GM23338 (cell line): ENCODE results near the gene CARD9. TPM values are rescaled to one million over a fixed set of nuclear protein-coding genes. Genes with fewer than 3 reads are reported as not detected.

Experiments
- ATAC-seq: fragments of 200-7000 bp; cut with Tn5 transposase; 3 replicates; pipeline ENCODE4 v1.9.1; 2020
- DNase-seq: peaks from one replicate; pipeline ENCODE4 v3.0.0-alpha.2; 2015; ENCODE audit warnings: low spot score
- H2AFZ ChIP-seq: fragments of 200-600 bp; sonication (generic); 2 replicates; pipeline ENCODE4 v1.8.0; 2016; ENCODE audit warnings: antibody characterized with exemption, mild to moderate bottlenecking, moderate library complexity
- H3F3A ChIP-seq: fragments of 200-600 bp; sonication (generic); replicated peaks from 2 replicates; pipeline ENCODE4 v1.8.0; 2017; ENCODE audit warnings: antibody characterized with exemption, mixed run types, low read depth
- H3K27ac ChIP-seq: fragments of 200-600 bp; sonication (generic); 2 replicates; pipeline ENCODE4 v1.6.1; 2016; ENCODE audit warnings: low read depth
- H3K27me3 ChIP-seq: fragments of 200-600 bp; sonication (generic); 2 replicates; pipeline ENCODE4 v1.8.0; 2016; ENCODE audit warnings: mild to moderate bottlenecking, mixed run types, moderate library complexity; ENCODE audit not compliant: insufficient read depth
- H3K36me3 ChIP-seq: fragments of 200-600 bp; sonication (generic); 2 replicates; pipeline ENCODE4 v1.8.0; 2016; ENCODE audit warnings: mild to moderate bottlenecking; ENCODE audit not compliant: insufficient read depth
- H3K4me1 ChIP-seq: fragments of 200-600 bp; sonication (generic); 2 replicates; pipeline ENCODE4 v1.8.0; 2016; ENCODE audit warnings: mild to moderate bottlenecking, moderate library complexity; ENCODE audit not compliant: insufficient read depth
- H3K4me2 ChIP-seq: fragments of 200-600 bp; sonication (generic); 2 replicates; pipeline ENCODE4 v1.7.1; 2017; ENCODE audit warnings: mixed run types
- H3K4me3 ChIP-seq: fragments of 200-600 bp; sonication (generic); 2 replicates; pipeline ENCODE4 v1.6.1; 2016; ENCODE audit warnings: mixed run types
- H3K79me2 ChIP-seq: fragments of 200-600 bp; sonication (generic); replicated peaks from 2 replicates; pipeline ENCODE4 v1.8.0; 2017; ENCODE audit warnings: mild to moderate bottlenecking; ENCODE audit not compliant: insufficient read depth
- H3K9me2 ChIP-seq: fragments of 200-600 bp; sonication (generic); 2 replicates; pipeline ENCODE4 v1.8.0; 2017; ENCODE audit not compliant: insufficient read depth
- H4K20me1 ChIP-seq: fragments of 200-600 bp; sonication (generic); replicated peaks from 2 replicates; pipeline ENCODE4 v1.8.0; 2017; ENCODE audit warnings: mild to moderate bottlenecking; ENCODE audit not compliant: insufficient read depth
- H3K27ac Mint-ChIP-seq: 2 replicates; pipeline ENCODE4 v1.8.0; 2020; ENCODE audit warnings: inconsistent platforms, mild to moderate bottlenecking, moderate library complexity, mixed read lengths
- H3K27me3 Mint-ChIP-seq: 3 replicates; pipeline ENCODE4 v1.8.0; 2022; ENCODE audit warnings: low read depth, mild to moderate bottlenecking, moderate library complexity, mixed read lengths, inconsistent platforms; ENCODE audit not compliant: insufficient read depth, poor library complexity
- H3K36me3 Mint-ChIP-seq: 3 replicates; pipeline ENCODE4 v1.8.0; 2021; ENCODE audit warnings: low read depth, mild to moderate bottlenecking, inconsistent platforms, moderate library complexity, mixed read lengths
- H3K4me1 Mint-ChIP-seq: 3 replicates; pipeline ENCODE4 v1.8.0; 2020; ENCODE audit warnings: mild to moderate bottlenecking, inconsistent platforms, mixed read lengths
- H3K4me3 Mint-ChIP-seq: 3 replicates; pipeline ENCODE4 v1.8.0; 2021; ENCODE audit warnings: moderate library complexity, mild to moderate bottlenecking, inconsistent platforms, mixed read lengths
- H3K9me3 Mint-ChIP-seq: 3 replicates; pipeline ENCODE4 v1.8.0; 2020; ENCODE audit warnings: moderate library complexity, mild to moderate bottlenecking, inconsistent platforms, mixed read lengths
- CREB1 ChIP-seq: fragments of 250-450 bp; sonication (Bioruptor Pico); IDR thresholded peaks from 2 replicates; pipeline ENCODE4 v1.5.0; 2020; ENCODE audit warnings: low read depth, mild to moderate bottlenecking, moderate library complexity
- CTCF ChIP-seq, 2 experiments: fragments of 200-600 bp in 1 of 2; sonication (generic) in 1 of 2; conservative IDR thresholded peaks; 2 replicates each; pipeline versions ENCODE4 v1.5.1 to v1.6.1; 2016 to 2017; ENCODE audit warnings: antibody characterized with exemption in 2 of 2, low read depth in 2 of 2, mild to moderate bottlenecking in 2 of 2, moderate library complexity in 1 of 2
- ETS1 ChIP-seq: IDR thresholded peaks from 2 replicates; pipeline ENCODE4 v1.6.1; 2016; ENCODE audit warnings: antibody characterized with exemption
- EZH2 ChIP-seq: fragments of 200-600 bp; sonication (generic); IDR thresholded peaks from one replicate; pipeline ENCODE4 v1.8.0; 2017; ENCODE audit warnings: antibody characterized with exemption, mild to moderate bottlenecking, low read depth; ENCODE audit not compliant: unreplicated experiment
- EZH2phosphoT487 ChIP-seq: fragments of 200-600 bp; sonication (generic); IDR thresholded peaks from one replicate; pipeline ENCODE4 v1.8.1; 2018; ENCODE audit warnings: antibody characterized with exemption; ENCODE audit not compliant: unreplicated experiment
- ZNF114 ChIP-seq: fragments of 250-450 bp; sonication (Bioruptor Pico); IDR thresholded peaks from 2 replicates; pipeline ENCODE4 v1.5.0; 2020; ENCODE audit warnings: mild to moderate bottlenecking, moderate library complexity
- ZNF331 ChIP-seq: fragments of 250-450 bp; sonication (Bioruptor Pico); IDR thresholded peaks from 2 replicates; pipeline ENCODE4 v1.5.0; 2020; ENCODE audit warnings: low read depth, mild to moderate bottlenecking, moderate library complexity
- ZNF462 ChIP-seq: fragments of 250-450 bp; sonication (Bioruptor Pico); IDR thresholded peaks from 2 replicates; pipeline ENCODE4 v1.5.0; 2020; ENCODE audit warnings: mild to moderate bottlenecking, moderate library complexity
- polyA plus RNA-seq: library from polyadenylated mRNA; unstranded; fragments of >200 nt; fragmentation: Nextera tagmentation; extraction: Ambion mirVana; gene quantifications from 2 replicates; pipeline ENCODE4 v1.2.1, GENCODE V29; 2016
- total RNA-seq: library from RNA; depleted of rRNA; stranded (reverse); fragments of >200 nt; shearing (Covaris generic); gene quantifications from 2 replicates; pipeline ENCODE4 v1.2.3, GENCODE V29; 2014

The CARD9 gene
- total and polyA plus RNA-seq, 2 experiments from 2014 or later = 0.49 to 0.63 TPM

- H3K27ac ChIP-seq = no peak overlapping the region
- H2AFZ ChIP-seq = no peak overlapping the region
- no peak overlapping the region for H3K4me3 ChIP-seq
- H3K79me2 ChIP-seq = no peaks in the 10 kb centered on the region
- no peaks in the 10 kb centered on the region for H3K27me3 ChIP-seq
- DNase-seq (no peak), ATAC-seq (no peak)
- no peaks in the 10 kb centered on the region for H3K4me1 ChIP-seq
- no peaks in the 10 kb centered on the region; the same call in 1 of the 3 replicates for H3K4me1 Mint-ChIP-seq
- no peak for TF ChIP-seq ZNF462
- TF ChIP-seq CTCF (conservative IDR thresholded peaks at IDR 0.05; ENCODE audit: low read depth in 2 of 2) = no peak
- TF ChIP-seq EZH2phosphoT487 = no peak
- no peak for TF ChIP-seq ZNF114 (CRISPR knock-in tag)
- TF ChIP-seq CREB1 (CRISPR knock-in tag) = no peak
- no peak for TF ChIP-seq ZNF331 (CRISPR knock-in tag)
- TF ChIP-seq ETS1 = no peak
- TF ChIP-seq EZH2 = no peak
- H3K9me2 ChIP-seq = no peaks in the 10 kb centered on the region
- peaks cover 8% of the 10 kb centered on the region for H3K27me3 Mint-ChIP-seq
- no peaks in the 10 kb centered on the region for H3K36me3 Mint-ChIP-seq
- H3F3A ChIP-seq = no peaks in the 10 kb centered on the region; the same call in 1 of the 2 replicates
- no peak overlapping the region for H3K4me3 Mint-ChIP-seq
- H3K4me2 ChIP-seq = no peak overlapping the region
- no peaks in the 10 kb centered on the region for H3K9me3 Mint-ChIP-seq
- H4K20me1 ChIP-seq = no peaks in the 10 kb centered on the region
- H3K27ac Mint-ChIP-seq = no peak overlapping the region
- H3K36me3 ChIP-seq = no peaks in the 10 kb centered on the region
These were observed 37.9 kb downstream of the CARD9 start for GRCh38 chr9:136335296-136336155.
